ENCODE measurements around the gene MTCL3.

The MTCL3 gene

DNA sequence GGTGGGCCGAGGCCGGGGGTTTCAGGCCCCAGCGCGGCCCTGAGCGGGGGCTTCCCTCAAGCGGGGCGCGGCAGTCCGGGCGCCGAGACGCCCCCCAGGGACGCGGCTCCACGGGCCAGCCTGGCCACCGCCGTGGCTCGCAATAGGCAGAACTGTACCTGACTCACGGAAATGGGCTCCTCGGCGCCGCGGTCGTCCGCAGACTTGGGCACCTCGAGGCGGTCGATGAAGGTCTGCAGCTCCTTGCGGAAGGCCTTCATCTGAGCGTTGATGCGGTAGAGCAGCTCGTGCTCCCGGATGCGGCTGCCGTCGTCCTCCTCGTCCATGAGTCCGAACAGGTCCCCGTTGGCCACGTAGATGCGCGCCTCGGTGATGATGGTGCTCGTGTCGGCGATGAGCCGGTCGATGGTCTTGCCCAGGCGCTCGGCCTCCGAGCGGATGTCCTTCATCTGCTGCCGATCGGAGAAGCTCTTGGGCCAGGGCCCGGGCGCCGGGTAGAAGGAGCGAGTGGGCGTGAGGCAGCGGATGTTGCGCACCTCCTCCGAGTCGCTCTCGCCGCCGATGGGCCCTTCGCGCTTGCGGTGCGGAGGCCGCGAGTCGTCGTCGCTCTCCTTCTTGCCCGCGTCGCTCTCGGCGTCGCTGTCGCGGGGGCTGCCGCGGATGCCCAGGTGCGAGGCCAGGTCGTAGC is 43.9 kb downstream of the MTCL3 start:
- intact Hi-C loops (cut with micrococcal nuclease), result no loop called here

DNA sequence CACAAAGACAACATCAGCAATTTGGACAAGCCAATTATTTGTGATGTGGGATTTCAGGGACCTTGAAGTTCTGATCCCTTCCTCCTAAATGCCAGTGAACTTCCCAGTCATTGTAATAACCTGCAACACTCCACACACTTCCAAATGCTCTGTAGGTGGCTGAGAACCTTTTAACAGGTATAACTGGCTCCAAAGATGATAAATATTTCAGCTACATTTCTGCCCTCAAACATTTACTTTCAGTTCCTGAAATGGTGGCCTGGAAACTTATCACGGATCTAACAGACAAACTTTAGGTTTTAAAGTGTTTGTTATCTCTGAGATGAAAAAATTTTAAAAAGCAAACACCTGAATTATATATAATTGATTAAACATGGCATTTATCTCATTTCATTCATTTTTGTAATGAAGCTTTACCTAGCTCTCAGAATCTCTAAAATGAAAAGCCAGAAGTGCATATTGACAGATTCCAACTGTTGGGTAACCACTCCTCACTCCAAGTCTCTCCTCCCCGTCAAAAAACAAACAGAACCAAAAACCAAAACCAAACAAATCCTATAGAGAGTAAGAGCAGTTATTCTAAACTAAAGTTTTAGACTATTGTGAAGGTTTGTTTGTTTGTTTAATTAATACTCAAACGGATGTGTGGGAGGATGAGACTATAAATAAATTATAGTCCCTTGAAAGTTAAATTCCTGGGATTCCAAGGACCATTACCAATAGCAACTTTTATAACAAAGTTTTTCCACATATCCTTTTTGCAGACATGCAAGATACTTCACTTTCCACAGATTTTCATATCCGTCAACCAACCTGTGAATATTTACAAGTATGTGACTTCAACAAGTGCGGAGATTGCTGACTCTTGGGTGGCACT is 47.5 kb downstream of the MTCL3 start:
- intact Hi-C loops (cut with micrococcal nuclease), result no loop called here

- intact Hi-C loops (cut with micrococcal nuclease), result loop anchor here (5.0 kb wide), 2 partner anchors 127 to 282 kb away; partner anchors contain the start of gene ECHDC1
Observed at GRCh38 chr6:127468936-127469335, 50.2 kb downstream of the MTCL3 start.

GRCh38 chr6:127466416-127466815 is 52.7 kb downstream of the MTCL3 start:
- intact Hi-C loops (cut with micrococcal nuclease), result loop anchor here (5.0 kb wide), 2 partner anchors 124 to 279 kb away; partner anchors contain the start of gene ECHDC1

DNA sequence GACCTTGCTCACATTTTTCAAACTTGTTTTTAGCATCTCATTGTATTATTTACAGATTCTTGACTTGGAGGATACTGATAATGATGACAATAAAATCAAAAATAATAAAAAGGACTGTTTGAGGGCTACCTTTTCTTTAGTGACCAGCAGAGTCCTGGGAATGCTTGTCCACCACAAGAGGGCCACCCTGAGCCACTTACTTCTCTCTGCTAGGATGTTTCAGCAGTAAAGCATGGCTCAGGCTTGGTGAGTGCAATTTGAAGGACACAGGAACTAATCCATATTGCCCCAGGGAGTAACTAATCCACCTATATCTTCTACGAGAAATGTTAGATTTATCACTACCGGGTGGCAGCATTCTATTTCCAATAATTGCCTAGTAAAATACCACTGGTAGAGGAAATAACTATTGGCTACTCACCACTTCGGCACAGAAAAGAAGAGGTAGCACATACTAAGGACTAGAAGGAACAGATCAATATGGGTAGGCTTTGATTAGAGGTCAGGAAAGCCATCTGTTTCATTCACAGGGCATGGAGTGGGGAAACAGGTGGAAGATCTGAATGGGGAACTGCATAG is 54.2 kb downstream of the MTCL3 start:
- intact Hi-C loops (cut with micrococcal nuclease), result loop anchor here (1.0 to 5.0 kb wide), 8 partner anchors 19 to 278 kb away; partner anchors contain the start of gene ECHDC1

DNA sequence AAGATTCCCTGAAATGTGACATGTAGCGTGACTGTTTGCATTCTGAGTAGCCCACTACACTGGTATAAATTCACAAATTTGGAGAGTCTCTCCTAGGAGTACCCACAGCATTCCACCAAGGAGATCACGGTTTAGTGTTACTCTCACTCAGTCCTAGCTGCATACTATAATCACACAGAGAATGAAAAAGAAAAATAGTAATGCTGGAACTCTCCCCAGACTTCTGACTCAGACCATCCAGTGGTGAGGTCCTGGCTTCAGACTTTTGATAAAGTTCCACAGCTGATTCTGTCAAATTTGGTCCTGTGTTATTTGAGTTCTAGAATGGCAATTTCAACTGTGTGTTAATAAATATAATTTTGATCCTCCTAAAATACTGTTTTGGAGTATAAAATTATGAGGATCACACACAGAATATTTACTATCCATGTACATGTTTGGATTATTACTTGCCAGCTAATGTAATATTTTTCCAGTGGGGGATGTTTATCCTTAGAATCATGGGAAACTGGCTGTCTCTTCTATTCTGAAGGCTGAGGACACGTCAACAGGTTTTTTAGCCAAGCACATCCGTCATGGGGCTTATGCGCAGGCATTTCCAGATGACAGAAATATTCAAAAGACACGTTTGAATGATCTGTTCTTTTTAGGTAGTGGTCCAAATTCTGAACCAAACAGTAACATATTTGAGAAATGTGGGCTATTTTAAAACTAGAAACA is 54.8 kb downstream of the MTCL3 start:
- intact Hi-C loops (cut with micrococcal nuclease), result loop anchor here (2.0 kb wide), 1 partner anchor 44 kb away; no protein-coding TSS in a partner anchor

GRCh38 chr6:127463056-127463455 is 56.1 kb downstream of the MTCL3 start:
- intact Hi-C loops (cut with micrococcal nuclease), result no loop called here

DNA sequence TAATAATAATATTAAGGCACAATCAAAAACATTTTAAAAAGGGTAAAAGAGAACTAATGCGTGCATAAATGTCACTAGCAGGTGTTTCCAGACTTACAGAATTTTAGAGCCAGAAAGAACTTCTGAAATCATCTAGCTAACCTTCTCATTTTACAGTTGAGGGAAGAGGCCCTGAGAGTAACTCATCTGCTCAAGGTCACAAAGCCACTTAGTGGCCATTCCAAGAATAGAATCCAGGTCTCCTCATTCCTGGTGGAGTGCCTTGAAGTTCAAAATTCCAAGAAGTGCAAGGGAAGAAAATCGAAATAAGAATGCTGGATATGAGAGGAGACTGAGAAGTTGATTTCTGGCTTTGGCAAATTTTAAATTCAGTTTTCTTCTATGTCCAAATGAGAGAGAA is 56.8 kb downstream of the MTCL3 start:
- intact Hi-C loops (cut with micrococcal nuclease), result no loop called here

GRCh38 chr6:127460465-127460864 is 58.7 kb downstream of the MTCL3 start:
- intact Hi-C loops (cut with micrococcal nuclease), result no loop called here

- intact Hi-C loops (cut with micrococcal nuclease), result no loop called here
Observed at GRCh38 chr6:127459231-127459641, 59.9 kb downstream of the MTCL3 start, which contains the start of gene KIAA0408. KIAA0408 (minus strand) TSS chr6:127459389; CDS start chr6:127453981, 5,408 bp downstream.

DNA sequence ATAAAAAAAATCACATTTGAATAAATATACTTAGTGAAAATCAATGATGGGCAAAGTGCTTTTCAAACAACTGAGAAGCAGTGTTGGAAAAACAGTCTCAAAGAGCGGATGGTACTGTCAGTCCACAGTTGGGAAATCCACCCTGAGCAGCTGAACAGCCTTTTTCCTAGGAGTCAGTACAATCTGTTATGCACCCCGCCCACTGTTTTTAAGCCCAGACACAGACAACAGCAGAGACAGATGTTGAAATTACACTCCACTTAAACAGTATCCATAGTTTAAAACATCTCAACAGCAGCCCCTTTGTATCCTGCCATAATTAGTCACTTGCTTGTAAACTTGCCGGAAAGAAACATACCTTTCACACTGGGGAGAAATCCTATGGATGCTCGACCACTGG is 60.3 kb downstream of the MTCL3 start:
- intact Hi-C loops (cut with micrococcal nuclease), result no loop called here

GRCh38 chr6:127458222-127458621 is 60.9 kb downstream of the MTCL3 start:
- intact Hi-C loops (cut with micrococcal nuclease), result no loop called here

DNA sequence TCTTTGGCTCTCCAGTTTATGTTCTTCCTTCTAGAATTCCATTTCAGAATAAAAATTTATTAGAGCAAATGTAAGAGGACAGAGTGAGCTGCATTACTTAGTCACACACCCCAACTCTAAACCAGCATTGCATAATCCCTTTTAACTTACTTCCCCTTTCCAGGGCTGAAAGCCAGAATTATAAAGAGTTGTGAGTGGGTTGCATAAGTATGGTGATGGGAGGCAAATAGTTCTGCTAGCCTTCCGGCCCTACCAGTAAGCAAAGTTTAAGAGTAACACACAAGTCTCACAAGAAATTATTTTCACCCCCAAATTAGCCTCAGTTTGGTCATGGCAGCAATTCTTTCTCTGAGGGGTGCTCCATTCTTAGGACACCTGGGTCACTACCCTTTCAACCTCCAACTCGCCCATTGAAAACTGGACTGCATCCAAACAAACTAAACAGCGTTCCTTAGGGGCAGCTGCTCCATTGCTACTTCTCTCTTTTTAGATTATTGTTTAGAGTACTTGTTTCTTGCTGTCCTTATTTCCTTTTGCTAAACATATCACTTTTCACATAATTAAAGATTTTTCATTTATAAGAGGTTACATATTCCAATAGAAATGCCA is 61.6 kb downstream of the MTCL3 start:
- intact Hi-C loops (cut with micrococcal nuclease), result no loop called here

- intact Hi-C loops (cut with micrococcal nuclease), result no loop called here
Observed at GRCh38 chr6:127456465-127456864, 62.7 kb downstream of the MTCL3 start.

DNA sequence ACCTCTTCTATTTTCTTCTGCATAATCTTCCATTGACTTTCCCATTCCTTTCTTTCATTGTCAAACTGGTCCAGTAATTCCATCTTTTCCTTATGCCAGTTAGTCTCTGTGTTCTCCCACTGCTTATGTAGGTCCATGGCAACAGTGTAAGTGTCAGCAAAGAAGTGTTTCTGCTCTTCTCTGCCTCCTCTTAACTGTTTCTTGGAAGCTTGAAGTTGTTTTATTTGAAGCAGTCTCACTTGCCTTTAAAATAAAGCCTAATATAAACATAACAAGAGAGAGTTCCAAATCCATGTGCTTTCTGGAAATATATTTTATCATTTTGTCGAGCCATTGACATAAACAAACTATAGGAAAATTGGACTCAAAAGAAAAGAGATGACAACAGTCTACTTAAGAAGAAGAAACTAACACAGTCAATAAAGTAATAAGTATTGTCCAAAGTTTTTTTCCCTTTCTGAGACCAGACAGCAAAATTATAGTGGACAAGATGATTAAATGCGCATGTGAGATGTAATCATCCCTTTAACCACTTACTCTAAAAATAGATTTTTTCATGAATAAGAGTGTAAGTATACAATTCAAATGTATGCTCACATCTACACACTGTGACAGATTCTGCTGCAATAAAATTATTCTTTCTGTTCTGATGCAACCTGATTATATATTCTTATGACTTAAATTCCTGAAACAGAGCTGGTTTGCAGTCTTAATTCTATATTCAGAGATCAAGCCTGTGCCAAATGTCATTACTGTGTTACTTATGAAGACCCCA is 65.1 kb downstream of the MTCL3 start:
- intact Hi-C loops (cut with micrococcal nuclease), result no loop called here

DNA sequence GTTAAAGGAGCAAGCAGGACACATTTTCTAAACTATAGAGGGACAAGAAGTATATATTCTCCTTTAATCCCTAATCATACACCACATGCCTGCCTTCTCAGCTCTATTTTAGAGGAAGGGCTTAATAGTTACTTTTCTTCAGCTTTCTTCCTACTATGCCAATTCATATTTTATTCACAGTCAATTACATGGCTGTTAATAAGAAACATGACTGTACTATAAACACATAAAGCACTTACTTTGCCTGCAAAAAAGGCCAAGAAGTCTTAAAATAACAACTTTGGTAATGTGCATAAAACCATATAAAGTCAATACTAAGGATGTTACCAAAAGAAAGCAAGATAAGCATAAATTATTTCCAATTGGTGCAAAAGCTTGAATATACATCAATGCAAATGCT is 66.3 kb downstream of the MTCL3 start:
- intact Hi-C loops (cut with micrococcal nuclease), result no loop called here

DNA sequence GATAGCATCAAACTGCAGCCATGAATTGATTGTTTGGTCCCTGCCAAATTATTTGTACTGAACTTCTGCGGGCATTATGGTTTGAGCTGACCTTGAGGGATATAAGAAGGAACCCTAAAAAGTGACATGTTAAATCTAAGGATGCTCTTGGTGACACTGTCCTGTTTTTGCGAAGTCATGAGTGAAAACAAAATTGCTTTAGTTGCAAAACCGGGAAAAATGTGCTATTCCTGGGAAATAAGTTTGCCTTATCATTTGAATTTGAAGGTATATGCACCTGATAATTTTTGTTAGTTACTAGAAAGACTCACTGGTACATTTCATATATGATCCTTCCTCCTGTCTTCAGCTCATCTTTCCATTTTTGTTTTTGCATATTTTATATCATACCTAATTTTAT is 67.7 kb downstream of the MTCL3 start:
- intact Hi-C loops (cut with micrococcal nuclease), result no loop called here

- intact Hi-C loops (cut with micrococcal nuclease), result no loop called here
Observed at GRCh38 chr6:127447780-127448179, 71.4 kb downstream of the MTCL3 start.

GRCh38 chr6:127446356-127446755 is 72.8 kb downstream of the MTCL3 start:
- intact Hi-C loops (cut with micrococcal nuclease), result no loop called here

DNA sequence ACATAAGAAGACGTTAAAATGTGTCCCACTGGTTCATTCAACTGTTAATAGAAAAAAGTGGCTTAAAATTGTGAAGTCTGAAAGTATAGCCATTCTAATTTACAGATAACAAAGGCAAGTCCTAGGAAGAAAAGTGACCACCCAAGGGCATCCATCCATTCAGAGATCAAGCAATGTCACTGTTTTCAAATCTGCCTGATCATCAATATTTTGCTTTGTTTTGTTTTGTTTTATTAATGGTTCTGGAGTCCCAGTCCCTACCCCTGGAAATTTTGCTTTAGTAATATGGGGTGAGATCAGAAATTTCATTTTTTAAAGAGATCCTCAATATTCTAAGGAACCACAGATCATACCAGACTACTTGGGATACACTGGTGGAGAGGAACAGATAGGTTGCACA is 77.3 kb downstream of the MTCL3 start:
- intact Hi-C loops (cut with micrococcal nuclease), result no loop called here
